MCF 10A (cell line): ENCODE results near the gene LIN9. TPM values are rescaled to one million over a fixed set of nuclear protein-coding genes. Genes with fewer than 3 reads are reported as not detected.

Source experiments
- BruUV-seq: library from RNA; stranded (reverse); fragments of 400-500 nt; replicated peaks from 2 replicates; lab custom pipeline; 2021; lab: Mats Ljungman, UMichigan
- CTCF ChIA-PET: fragments of 300-600 bp; sonication (Branson Sonifier 250); formaldehyde crosslinking; extraction: SDS; loops from one replicate; lab custom pipeline; 2021; ENCODE audit warnings: antibody characterized with exemption, inconsistent platforms; lab: Yijun Ruan, JAX
- POLR2A ChIA-PET: fragments of 300-600, 350-650 bp; sonication (Branson Sonifier 250); formaldehyde crosslinking; extraction: SDS; loops from one replicate; lab custom pipeline; 2020; ENCODE audit warnings: antibody characterized with exemption, inconsistent platforms; lab: Yijun Ruan, JAX
- DNase-seq: peaks from one replicate; pipeline ENCODE4 v3.0.0-alpha.2; 2018; ENCODE audit not compliant: unreplicated experiment
- H3K27ac Mint-ChIP-seq: one replicate; pipeline ENCODE4 v1.8.0; 2022; ENCODE audit warnings: mild to moderate bottlenecking, low read depth, mixed read lengths; ENCODE audit not compliant: unreplicated experiment
- H3K27me3 Mint-ChIP-seq: one replicate; pipeline ENCODE4 v1.8.0; 2022; ENCODE audit warnings: mixed read lengths; ENCODE audit not compliant: insufficient read depth, unreplicated experiment
- H3K36me3 Mint-ChIP-seq: one replicate; pipeline ENCODE4 v1.8.0; 2022; ENCODE audit warnings: mild to moderate bottlenecking, moderate library complexity, mixed read lengths; ENCODE audit not compliant: insufficient read depth, unreplicated experiment
- H3K4me1 Mint-ChIP-seq: one replicate; pipeline ENCODE4 v1.8.0; 2022; ENCODE audit warnings: mixed read lengths; ENCODE audit not compliant: insufficient read depth, unreplicated experiment
- H3K4me3 Mint-ChIP-seq: one replicate; pipeline ENCODE4 v1.8.0; 2022; ENCODE audit warnings: mild to moderate bottlenecking, moderate library complexity, mixed read lengths; ENCODE audit not compliant: unreplicated experiment
- H3K9me3 Mint-ChIP-seq: one replicate; pipeline ENCODE4 v1.8.0; 2022; ENCODE audit warnings: mixed read lengths; ENCODE audit not compliant: unreplicated experiment
- CTCF ChIP-seq: fragments of 200-600 bp; IDR thresholded peaks from one replicate; pipeline ENCODE4 v1.8.0; 2022; ENCODE audit warnings: antibody characterized with exemption, mild to moderate bottlenecking; ENCODE audit not compliant: unreplicated experiment
- intact Hi-C: fragments of 100-400 bp; cut with micrococcal nuclease; formaldehyde crosslinking; loops from 2 replicates; pipeline ENCODE4 v1.14.1; 2022
- total RNA-seq: library from RNA; stranded (reverse); gene quantifications from 2 replicates; pipeline ENCODE4 v1.2.3, GENCODE V29; 2022

LIN9 gene
- total RNA-seq, 1 experiment from 2014 or later: 10.4 TPM

DNA sequence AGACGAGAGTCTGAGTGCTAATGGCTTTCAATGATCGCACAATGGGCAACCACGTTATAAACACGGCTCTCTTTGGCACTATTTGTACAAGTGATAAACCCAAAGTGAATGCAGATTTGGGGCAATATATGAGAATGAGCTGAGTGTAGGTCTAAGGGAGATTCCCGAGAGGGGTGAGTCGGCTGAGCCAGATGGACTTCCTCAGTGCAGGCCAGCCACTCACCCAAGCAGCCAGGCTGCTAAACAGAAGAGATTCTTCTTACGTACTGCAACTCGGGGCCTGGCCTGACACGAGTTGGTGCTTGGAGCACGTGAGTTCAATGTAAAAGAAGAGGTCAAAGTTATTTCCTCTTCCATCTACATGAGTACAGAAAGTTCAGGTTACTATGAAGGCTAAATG, 91.7 kb downstream of the LIN9 start:
- no peak overlapping the region for H3K27ac Mint-ChIP-seq
- POLR2A ChIA-PET: no interaction called here
- H3K4me1 Mint-ChIP-seq: no peaks in the 10 kb centered on the region
- intact Hi-C loops: no loop called here
- H3K36me3 Mint-ChIP-seq: no peaks in the 10 kb centered on the region
- no peaks in the 10 kb centered on the region for H3K27me3 Mint-ChIP-seq
- DNase-seq: no peak
- no peak for TF ChIP-seq CTCF
- no TSS peak for BruUV-seq
- CTCF ChIA-PET: interaction anchor here (0.5 to 3.2 kb wide), 4 partner anchors 20 to 116 kb away, joined by 3 to 20 read pairs (median 6); no protein-coding TSS in a partner anchor
- H3K4me3 Mint-ChIP-seq: no peak overlapping the region
- no peaks in the 10 kb centered on the region for H3K9me3 Mint-ChIP-seq

- H3K9me3 Mint-ChIP-seq: no peaks in the 10 kb centered on the region
- no peak for DNase-seq
- no peak for TF ChIP-seq CTCF
- ChIA-PET POLR2A (no interaction called here), CTCF (interaction anchor here (0.7 to 3.2 kb wide), 3 partner anchors 13 to 377 kb away, joined by 3 to 20 read pairs (median 4); no protein-coding TSS in a partner anchor)
- H3K36me3 Mint-ChIP-seq: no peaks in the 10 kb centered on the region
- H3K27me3 Mint-ChIP-seq: no peaks in the 10 kb centered on the region
- intact Hi-C loops: no loop called here
- no TSS peak for BruUV-seq
- H3K27ac Mint-ChIP-seq: no peak overlapping the region
- H3K4me3 Mint-ChIP-seq: no peak overlapping the region
- no peaks in the 10 kb centered on the region for H3K4me1 Mint-ChIP-seq
Measured at GRCh38 chr1:226216056-226216455, 92.9 kb downstream of the LIN9 start.

DNA sequence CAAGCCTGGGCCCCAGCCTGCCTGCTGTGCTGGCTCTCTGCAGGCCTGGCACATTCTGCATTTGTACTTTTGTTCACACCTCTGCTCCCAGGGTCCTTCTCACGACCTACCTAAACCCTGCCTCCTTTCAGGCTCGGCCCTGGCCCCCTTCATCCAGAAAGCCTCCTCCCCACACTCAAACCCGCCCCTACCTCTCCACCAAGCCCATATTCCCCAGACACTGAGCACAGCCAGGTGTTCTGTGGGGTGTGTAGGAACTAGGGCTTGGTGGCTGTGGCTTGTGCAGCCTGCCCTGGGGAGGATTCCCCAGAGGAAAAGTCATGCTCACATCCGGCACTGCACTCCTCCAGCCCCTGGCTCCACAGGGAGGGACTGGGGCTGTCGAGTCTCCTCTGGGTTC, 93.7 kb downstream of the LIN9 start:
- no peak for DNase-seq
- Mint-ChIP-seq H3K27me3 (no peaks in the 10 kb centered on the region), H3K9me3 (no peaks in the 10 kb centered on the region), H3K4me3 (no peak overlapping the region), H3K4me1 (no peaks in the 10 kb centered on the region), H3K27ac (peak overlapping the region; percentile 78), H3K36me3 (no peaks in the 10 kb centered on the region)
- CTCF ChIA-PET: interaction anchor here (0.5 to 1.3 kb wide), 3 partner anchors 12 to 395 kb away, joined by 3 read pairs; no protein-coding TSS in a partner anchor
- BruUV-seq: no TSS peak
- intact Hi-C loops: no loop called here
- TF ChIP-seq CTCF: no peak
- POLR2A ChIA-PET: no interaction called here

DNA sequence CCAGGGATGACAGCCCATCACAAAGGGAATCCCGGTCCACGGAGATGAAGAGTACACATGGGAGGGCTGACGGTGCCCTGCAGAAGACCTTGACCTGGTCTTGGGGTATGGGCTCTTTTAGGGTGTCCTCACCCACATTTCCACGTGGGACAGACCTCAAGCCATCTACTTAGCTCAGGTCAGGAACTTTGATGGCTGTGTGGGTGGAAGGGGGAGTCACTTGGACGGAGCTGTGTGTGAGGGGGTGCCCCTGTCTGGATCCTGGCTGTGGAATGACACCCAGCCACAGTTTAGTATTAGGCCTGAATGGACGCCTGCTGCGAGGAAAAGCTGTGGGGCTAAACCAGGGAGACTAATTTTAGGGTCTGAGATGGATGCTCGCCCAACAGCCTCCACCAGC, 96.4 kb downstream of the LIN9 start:
- Mint-ChIP-seq H3K4me1 (no peaks in the 10 kb centered on the region), H3K27ac (no peak overlapping the region), H3K9me3 (no peaks in the 10 kb centered on the region), H3K36me3 (no peaks in the 10 kb centered on the region), H3K27me3 (no peaks in the 10 kb centered on the region), H3K4me3 (no peak overlapping the region)
- ChIA-PET POLR2A (no interaction called here), CTCF (interaction anchor here (2.0 to 2.7 kb wide), 2 partner anchors 14 to 87 kb away, joined by 14 to 20 read pairs; no protein-coding TSS in a partner anchor)
- no TSS peak for BruUV-seq
- no peak for TF ChIP-seq CTCF
- DNase-seq: no peak
- intact Hi-C loops: no loop called here
